GM18511 (cell line): ENCODE data around the gene PCOLCE2.

Experiments used
- ATAC-seq: cut with Tn5 transposase; IDR thresholded peaks from one replicate; pipeline ENCODE4 v1.9.1; 2021; ENCODE audit warnings: mild to moderate bottlenecking, moderate library complexity; ENCODE audit not compliant: unreplicated experiment

Gene PCOLCE2

GRCh38 chr3:142817356-142817755, 71.5 kb downstream of the PCOLCE2 start:
- ATAC-seq: no peak

GRCh38 chr3:142815803-142816202, 73.1 kb downstream of the PCOLCE2 start:
- no peak for ATAC-seq

GRCh38 chr3:142809259-142809658, 79.6 kb downstream of the PCOLCE2 start:
- no peak for ATAC-seq

GRCh38 chr3:142808103-142808917, 80.6 kb downstream of the PCOLCE2 start:
- ATAC-seq: no peak

- ATAC-seq: no peak
Measured at GRCh38 chr3:142802891-142803290, 86.0 kb downstream of the PCOLCE2 start.

GRCh38 chr3:142801746-142802145, 87.1 kb downstream of the PCOLCE2 start:
- no peak for ATAC-seq

GRCh38 chr3:142796823-142797222, 92.1 kb downstream of the PCOLCE2 start:
- no peak for ATAC-seq

GRCh38 chr3:142795332-142795731, 93.6 kb downstream of the PCOLCE2 start:
- no peak for ATAC-seq

GRCh38 chr3:142794508-142794907, 94.4 kb downstream of the PCOLCE2 start:
- ATAC-seq: no peak

GRCh38 chr3:142787719-142788118, 101.2 kb downstream of the PCOLCE2 start:
- ATAC-seq: no peak

GRCh38 chr3:142785996-142786395, 102.9 kb downstream of the PCOLCE2 start:
- no peak for ATAC-seq

GRCh38 chr3:142784228-142784627, 104.7 kb downstream of the PCOLCE2 start:
- ATAC-seq: no peak

- no peak for ATAC-seq
Measured at GRCh38 chr3:142782616-142783015, 106.3 kb downstream of the PCOLCE2 start.

- no peak for ATAC-seq
Measured at GRCh38 chr3:142779591-142779990, 109.3 kb downstream of the PCOLCE2 start.

- ATAC-seq: no peak
Measured at GRCh38 chr3:142778541-142778940, 110.3 kb downstream of the PCOLCE2 start.

GRCh38 chr3:142777927-142778326, 111.0 kb downstream of the PCOLCE2 start:
- ATAC-seq: no peak

GRCh38 chr3:142768338-142768737, 120.5 kb downstream of the PCOLCE2 start:
- ATAC-seq: no peak
